K562 (cell line): Measurements from ENCODE around the gene AVPR1B. TPM values are rescaled to one million over a fixed set of nuclear protein-coding genes. Genes with fewer than 3 reads are reported as not detected.

Experiments used
- C11orf30 ChIP-seq: fragments of 450-650 bp; IDR thresholded peaks from 2 replicates; pipeline ENCODE4 v1.6.1; 2016; ENCODE audit warnings: low read depth, mild to moderate bottlenecking
- CEBPB ChIP-seq: fragments of 450-650 bp; IDR thresholded peaks from 2 replicates; pipeline ENCODE4 v1.6.1; 2016; ENCODE audit warnings: missing genetic modification characterization, missing compliant biosample characterization
- GABPB1 ChIP-seq: sonication (generic); formaldehyde crosslinking; IDR thresholded peaks from 2 replicates; pipeline ENCODE4 v1.8.0; 2022; ENCODE audit warnings: mild to moderate bottlenecking, missing genetic modification reagents
- MEIS2 ChIP-seq: fragments of 450-650 bp; IDR thresholded peaks from 2 replicates; pipeline ENCODE4 v1.6.1; 2014; ENCODE audit warnings: mild to moderate bottlenecking; ENCODE audit not compliant: partially characterized antibody
- MYNN ChIP-seq, 2 experiments: sonication (generic); formaldehyde crosslinking in 1 of 2; IDR thresholded peaks; 2 replicates each; pipeline versions ENCODE4 v1.5.0 to v1.6.1; 2016 to 2020; ENCODE audit warnings: antibody characterized with exemption in 1 of 2, missing genetic modification reagents in 1 of 2
- PREB ChIP-seq: sonication (generic); formaldehyde crosslinking; IDR thresholded peaks from 2 replicates; pipeline ENCODE4 v1.8.1; 2023; ENCODE audit warnings: mild to moderate bottlenecking, missing genetic modification reagents
- SIN3B ChIP-seq: fragments of 450-650 bp; IDR thresholded peaks from 2 replicates; pipeline ENCODE4 v1.6.1; 2017; ENCODE audit warnings: low read depth, mild to moderate bottlenecking, moderate library complexity
- SPI1 ChIP-seq: IDR thresholded peaks from 2 replicates; pipeline ENCODE4 v1.6.1; 2011; ENCODE audit warnings: low read depth, low read length, control low read depth, borderline replicate concordance
- SRSF3 ChIP-seq: fragments of 200-400 bp; formaldehyde crosslinking; IDR thresholded peaks from 2 replicates; pipeline ENCODE4 v1.6.1; 2016; ENCODE audit warnings: mild to moderate bottlenecking, low read length, moderate library complexity; ENCODE audit not compliant: insufficient read depth
- STAT6 ChIP-seq: sonication (generic); formaldehyde crosslinking; IDR thresholded peaks from 2 replicates; pipeline ENCODE4 v1.8.1; 2023; ENCODE audit warnings: mild to moderate bottlenecking, missing genetic modification reagents
- TCF7L2 ChIP-seq: fragments of 150-350 bp; IDR thresholded peaks from 2 replicates; pipeline ENCODE4 v1.6.1; 2016; ENCODE audit warnings: low read depth, mild to moderate bottlenecking, low read length, moderate library complexity
- YY1 ChIP-seq, 3 experiments: IDR thresholded peaks; 2 replicates each; pipeline ENCODE4 v1.6.1; 2011; ENCODE audit warnings: low read length in 2 of 3, mild to moderate bottlenecking in 2 of 3, moderate library complexity in 2 of 3, borderline replicate concordance in 1 of 3, control low read depth in 1 of 3, low read depth in 1 of 3; ENCODE audit not compliant: insufficient read depth in 3 of 3, insufficient replicate concordance in 2 of 3, control insufficient read depth in 1 of 3, insufficient read length in 1 of 3; ENCODE audit errors: extremely low read depth in 1 of 3
- ZC3H4 ChIP-seq: sonication (generic); formaldehyde crosslinking; IDR thresholded peaks from 2 replicates; pipeline ENCODE4 v1.9.0; 2021; ENCODE audit warnings: missing genetic modification reagents, borderline replicate concordance
- ZFP36 ChIP-seq: fragments of 150-350 bp; IDR thresholded peaks from 2 replicates; pipeline ENCODE4 v1.6.1; 2018; ENCODE audit warnings: low read length, low read depth; ENCODE audit not compliant: partially characterized antibody
- ZNF79 ChIP-seq: fragments of 250-450 bp; sonication (Bioruptor Pico); IDR thresholded peaks from 2 replicates; pipeline ENCODE4 v1.4.0; 2020; ENCODE audit warnings: low read depth, mild to moderate bottlenecking, moderate library complexity
- ZZZ3 ChIP-seq: fragments of 450-650 bp; IDR thresholded peaks from 2 replicates; pipeline ENCODE4 v1.6.1; 2016; ENCODE audit warnings: antibody characterized with exemption, mild to moderate bottlenecking, moderate library complexity
- polyA plus RNA-seq, 8 experiments: library from polyadenylated mRNA; depleted of rRNA in 4 of 8; stranded (reverse) in 5 of 8; unstranded in 3 of 8; fragments of >200 nt; fragmentation: Nextera tagmentation in 2 of 8; fragmentation: Illumina TruSeq in 1 of 8; extraction: Ambion mirVana in 2 of 8; extraction: Trizol in 1 of 8; gene quantifications; 2 replicates each; pipeline versions ENCODE4 v1.2.1 to v1.2.3, GENCODE V29; 2011 to 2014; ENCODE audit warnings: inconsistent platforms in 1 of 8, missing spikeins in 1 of 8
- total RNA-seq, 7 experiments: library from RNA; depleted of rRNA in 6 of 7; stranded (reverse); fragments of >200 nt in 6 of 7; fragmentation: Illumina TruSeq in 2 of 7; extraction: Trizol in 2 of 7; gene quantifications; 2 replicates each; pipeline versions ENCODE4 v1.2.1 to v1.2.3, GENCODE V29; 2011 to 2021; ENCODE audit warnings: low replicate concordance in 1 of 7
- TF ChIP-seq, protein P1 (sequence below): sonication (generic); formaldehyde crosslinking; IDR thresholded peaks from 2 replicates; pipeline ENCODE4 v1.8.1; 2022; ENCODE audit warnings: missing genetic modification reagents
- TF ChIP-seq, protein P2 (sequence below), 2 experiments: IDR thresholded peaks in 1 of 2; conservative IDR thresholded peaks in 1 of 2; 2 replicates each; pipeline ENCODE4 v1.6.1; 2016; ENCODE audit warnings: low read depth in 2 of 2, mild to moderate bottlenecking in 1 of 2, missing compliant biosample characterization in 1 of 2, missing genetic modification characterization in 1 of 2, moderate library complexity in 1 of 2
- TF ChIP-seq, protein P3 (sequence below): sonication (generic); formaldehyde crosslinking; IDR thresholded peaks from 2 replicates; pipeline ENCODE4 v1.9.0; 2022; ENCODE audit warnings: mild to moderate bottlenecking, missing genetic modification reagents

The AVPR1B gene
- total and polyA plus RNA-seq, 9 of the 15 experiments (the other 6 are each of a cell fraction or from before 2014, with no cell fraction given), result not detected

- no peak for TF ChIP-seq C11orf30
- TF ChIP-seq PREB (CRISPR knock-in tag), result no peak
- TF ChIP-seq TCF7L2, result no peak
- peak; percentile 68 for TF ChIP-seq CEBPB (tag)
- TF ChIP-seq YY1 (IDR thresholded peaks at IDR 0.05; ENCODE audit: borderline replicate concordance in 1 of 3, control insufficient read depth in 1 of 3, extremely low read depth in 1 of 3, insufficient read depth in 3 of 3, insufficient read length in 1 of 3, insufficient replicate concordance in 2 of 3, low read depth in 1 of 3, low read length in 2 of 3), result no peak
- TF ChIP-seq ZC3H4 (CRISPR knock-in tag), result no peak
- TF ChIP-seq SPI1, result peak; percentile 93; the same call in 1 of the 2 replicates
- no peak for TF ChIP-seq ZNF79 (CRISPR knock-in tag)
- no peak for TF ChIP-seq GABPB1 (CRISPR knock-in tag)
- peak; percentile 57 for TF ChIP-seq MEIS2
- TF ChIP-seq, protein P1, sequence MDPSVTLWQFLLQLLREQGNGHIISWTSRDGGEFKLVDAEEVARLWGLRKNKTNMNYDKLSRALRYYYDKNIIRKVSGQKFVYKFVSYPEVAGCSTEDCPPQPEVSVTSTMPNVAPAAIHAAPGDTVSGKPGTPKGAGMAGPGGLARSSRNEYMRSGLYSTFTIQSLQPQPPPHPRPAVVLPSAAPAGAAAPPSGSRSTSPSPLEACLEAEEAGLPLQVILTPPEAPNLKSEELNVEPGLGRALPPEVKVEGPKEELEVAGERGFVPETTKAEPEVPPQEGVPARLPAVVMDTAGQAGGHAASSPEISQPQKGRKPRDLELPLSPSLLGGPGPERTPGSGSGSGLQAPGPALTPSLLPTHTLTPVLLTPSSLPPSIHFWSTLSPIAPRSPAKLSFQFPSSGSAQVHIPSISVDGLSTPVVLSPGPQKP (CRISPR knock-in tag), result no peak
- no peak for TF ChIP-seq MYNN (IDR thresholded peaks at IDR 0.05)
- no peak for TF ChIP-seq MYNN (CRISPR knock-in tag; IDR thresholded peaks at IDR 0.05)
- no peak for TF ChIP-seq ZZZ3
- TF ChIP-seq ZFP36, result no peak
- no peak for TF ChIP-seq SRSF3
- TF ChIP-seq, protein P2, sequence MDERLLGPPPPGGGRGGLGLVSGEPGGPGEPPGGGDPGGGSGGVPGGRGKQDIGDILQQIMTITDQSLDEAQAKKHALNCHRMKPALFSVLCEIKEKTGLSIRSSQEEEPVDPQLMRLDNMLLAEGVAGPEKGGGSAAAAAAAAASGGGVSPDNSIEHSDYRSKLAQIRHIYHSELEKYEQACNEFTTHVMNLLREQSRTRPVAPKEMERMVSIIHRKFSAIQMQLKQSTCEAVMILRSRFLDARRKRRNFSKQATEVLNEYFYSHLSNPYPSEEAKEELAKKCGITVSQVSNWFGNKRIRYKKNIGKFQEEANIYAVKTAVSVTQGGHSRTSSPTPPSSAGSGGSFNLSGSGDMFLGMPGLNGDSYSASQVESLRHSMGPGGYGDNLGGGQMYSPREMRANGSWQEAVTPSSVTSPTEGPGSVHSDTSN (CRISPR knock-in tag; IDR thresholded peaks at IDR 0.05; ENCODE audit: low read depth), result no peak
- TF ChIP-seq, protein P2 (tag; conservative IDR thresholded peaks at IDR 0.05; ENCODE audit: low read depth), result peak; percentile 69
- TF ChIP-seq SIN3B, result no peak
- no peak for TF ChIP-seq STAT6 (CRISPR knock-in tag)
- TF ChIP-seq, protein P3, sequence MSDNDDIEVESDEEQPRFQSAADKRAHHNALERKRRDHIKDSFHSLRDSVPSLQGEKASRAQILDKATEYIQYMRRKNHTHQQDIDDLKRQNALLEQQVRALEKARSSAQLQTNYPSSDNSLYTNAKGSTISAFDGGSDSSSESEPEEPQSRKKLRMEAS (CRISPR knock-in tag), result no peak
Observed at GRCh38 chr1:206102292-206102936, 14.8 kb downstream of the AVPR1B start (continued).
